AG09319 (cell line): ENCODE measurements around the gene ADRB1.

Experiments used
- DNase-seq: peaks from one replicate; pipeline ENCODE4 v3.0.0-alpha.2; 2010; ENCODE audit warnings: low read depth; ENCODE audit errors: extremely low read depth
- TF ChIP-seq, protein P1 (sequence below): IDR thresholded peaks from 2 replicates; pipeline ENCODE4 v1.5.1; 2011; ENCODE audit warnings: low read depth, mild to moderate bottlenecking, inconsistent platforms, low read length, moderate library complexity

The ADRB1 gene

DNA sequence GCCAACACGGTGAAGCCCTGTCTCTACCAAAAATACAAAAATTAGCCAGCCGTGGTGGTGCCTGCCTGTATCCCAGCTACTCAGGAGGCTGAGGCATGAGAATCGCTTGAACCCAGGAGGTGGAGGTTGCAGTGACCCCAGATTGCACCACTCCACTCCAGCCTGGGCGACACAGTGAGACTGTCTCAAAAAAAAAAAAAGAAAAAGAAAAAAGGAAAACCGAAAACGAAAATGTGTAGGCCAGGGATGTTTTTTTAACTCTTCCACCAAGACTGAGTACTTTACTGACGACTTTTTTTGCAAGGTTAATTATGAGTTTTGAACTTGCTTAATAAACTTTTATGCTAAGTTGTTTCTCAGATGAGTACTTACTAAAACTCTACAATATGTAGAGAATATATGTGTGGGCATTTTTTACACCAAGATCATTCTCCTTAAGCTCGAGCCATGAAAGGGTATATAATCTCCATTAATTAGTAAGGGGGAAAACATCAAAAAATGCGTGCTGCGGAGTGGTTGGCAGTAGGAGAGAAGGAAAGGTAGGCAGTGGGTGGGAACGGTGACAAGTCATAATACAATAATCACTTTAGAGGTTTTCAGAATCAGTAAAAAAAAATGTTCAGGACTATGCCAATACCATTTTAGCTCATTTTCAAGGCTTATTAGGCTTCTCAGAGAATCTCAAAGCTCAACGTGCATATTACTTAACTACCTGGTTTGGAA, 8.6 kb upstream of the ADRB1 start:
- no peak for DNase-seq

DNA sequence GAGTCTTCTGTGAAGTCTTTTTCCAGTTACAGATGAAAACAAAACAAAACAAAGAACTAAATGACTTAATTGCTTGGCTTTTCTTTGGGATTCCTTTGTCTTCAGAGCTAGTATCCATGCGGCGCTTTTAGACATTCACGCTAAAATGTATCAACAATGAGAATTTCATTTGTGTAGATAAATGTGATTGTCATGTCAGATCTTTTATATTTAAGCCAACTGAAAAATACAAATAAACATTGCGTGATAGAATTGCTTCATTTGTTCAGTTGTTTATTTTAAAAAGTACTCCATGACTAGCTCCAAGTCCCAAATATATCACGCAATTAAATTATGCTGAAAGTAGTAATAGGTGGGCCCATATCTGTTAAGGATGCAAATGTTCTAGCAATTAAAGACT, 7.9 kb upstream of the ADRB1 start:
- DNase-seq, result no peak
- TF ChIP-seq, protein P1, sequence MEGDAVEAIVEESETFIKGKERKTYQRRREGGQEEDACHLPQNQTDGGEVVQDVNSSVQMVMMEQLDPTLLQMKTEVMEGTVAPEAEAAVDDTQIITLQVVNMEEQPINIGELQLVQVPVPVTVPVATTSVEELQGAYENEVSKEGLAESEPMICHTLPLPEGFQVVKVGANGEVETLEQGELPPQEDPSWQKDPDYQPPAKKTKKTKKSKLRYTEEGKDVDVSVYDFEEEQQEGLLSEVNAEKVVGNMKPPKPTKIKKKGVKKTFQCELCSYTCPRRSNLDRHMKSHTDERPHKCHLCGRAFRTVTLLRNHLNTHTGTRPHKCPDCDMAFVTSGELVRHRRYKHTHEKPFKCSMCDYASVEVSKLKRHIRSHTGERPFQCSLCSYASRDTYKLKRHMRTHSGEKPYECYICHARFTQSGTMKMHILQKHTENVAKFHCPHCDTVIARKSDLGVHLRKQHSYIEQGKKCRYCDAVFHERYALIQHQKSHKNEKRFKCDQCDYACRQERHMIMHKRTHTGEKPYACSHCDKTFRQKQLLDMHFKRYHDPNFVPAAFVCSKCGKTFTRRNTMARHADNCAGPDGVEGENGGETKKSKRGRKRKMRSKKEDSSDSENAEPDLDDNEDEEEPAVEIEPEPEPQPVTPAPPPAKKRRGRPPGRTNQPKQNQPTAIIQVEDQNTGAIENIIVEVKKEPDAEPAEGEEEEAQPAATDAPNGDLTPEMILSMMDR, result no peak

More for the DNA sequence above, 8.6 kb upstream of the ADRB1 start:
- TF ChIP-seq, protein P1, result no peak

DNA sequence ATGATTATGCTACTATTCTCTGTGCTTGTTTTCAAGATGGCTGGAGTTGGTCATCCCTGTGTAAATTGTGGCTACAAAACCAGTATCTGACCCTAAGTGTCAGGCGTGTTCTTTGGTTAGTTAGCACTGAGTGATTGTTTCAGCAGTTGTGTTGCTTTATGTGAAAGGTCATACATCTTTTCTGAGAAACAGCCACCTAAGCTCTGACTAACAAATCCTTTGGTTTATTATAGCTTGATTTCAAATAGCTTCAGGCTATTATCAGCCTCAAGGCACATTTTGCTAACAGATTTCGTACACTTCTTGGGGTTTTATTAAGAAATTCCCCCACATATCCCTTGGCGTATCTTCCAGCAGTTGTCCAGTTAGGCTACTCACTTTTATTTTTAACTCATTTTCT, 4.8 kb upstream of the ADRB1 start:
- TF ChIP-seq, protein P1, result no peak
- DNase-seq, result no peak

DNA sequence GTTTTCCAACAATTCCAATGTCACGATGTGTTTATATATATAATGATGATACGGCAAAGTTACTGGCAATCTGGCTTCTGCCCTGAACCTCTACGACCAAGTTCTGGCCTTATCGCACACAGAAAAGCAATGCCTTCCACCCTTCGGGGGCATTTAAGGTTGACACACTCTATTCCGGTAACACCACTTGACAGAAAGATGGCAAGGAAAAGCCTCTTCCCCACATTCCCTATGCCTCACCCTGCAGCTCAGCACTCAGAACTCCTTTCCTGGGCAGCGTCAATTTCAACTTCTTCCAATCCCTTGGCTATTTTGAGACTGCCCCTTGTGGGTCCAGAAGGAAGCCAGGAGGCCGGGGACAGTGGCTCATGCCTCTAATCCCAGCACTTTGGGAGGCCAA, 2.5 kb upstream of the ADRB1 start:
- TF ChIP-seq, protein P1, result no peak
- no peak for DNase-seq

DNA sequence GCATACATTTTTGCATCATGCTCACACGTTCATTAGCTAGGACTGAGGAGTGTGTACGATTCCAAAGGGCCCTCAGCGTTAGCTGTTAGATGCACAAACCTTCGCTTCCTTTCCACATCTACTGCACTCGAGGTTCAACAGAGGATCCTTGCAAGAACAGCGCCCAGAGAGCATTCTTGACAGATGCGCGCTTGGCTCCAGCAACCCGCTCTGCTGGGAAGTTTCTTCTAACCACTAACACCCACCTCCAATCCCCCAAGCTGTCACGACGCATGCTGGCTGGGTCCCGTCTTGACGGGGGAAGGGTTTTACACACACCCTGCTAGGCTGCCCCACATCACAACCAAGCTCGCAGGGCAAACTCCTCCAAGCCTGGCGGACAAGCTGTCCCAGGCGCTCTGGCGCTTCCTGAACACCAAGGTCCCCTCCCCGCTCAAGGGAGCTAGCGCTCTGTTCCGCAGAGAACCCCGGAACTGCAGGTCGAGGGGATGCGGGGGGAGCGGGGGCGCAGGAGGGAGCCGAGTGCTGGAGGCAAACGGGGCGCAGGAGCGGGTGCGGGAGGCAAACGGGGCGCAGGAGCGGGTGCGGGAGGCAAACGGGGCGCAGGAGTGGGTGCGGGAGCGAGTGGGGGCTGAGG, 653 bp upstream of the ADRB1 start:
- DNase-seq, result no peak
- TF ChIP-seq, protein P1, result no peak

DNA sequence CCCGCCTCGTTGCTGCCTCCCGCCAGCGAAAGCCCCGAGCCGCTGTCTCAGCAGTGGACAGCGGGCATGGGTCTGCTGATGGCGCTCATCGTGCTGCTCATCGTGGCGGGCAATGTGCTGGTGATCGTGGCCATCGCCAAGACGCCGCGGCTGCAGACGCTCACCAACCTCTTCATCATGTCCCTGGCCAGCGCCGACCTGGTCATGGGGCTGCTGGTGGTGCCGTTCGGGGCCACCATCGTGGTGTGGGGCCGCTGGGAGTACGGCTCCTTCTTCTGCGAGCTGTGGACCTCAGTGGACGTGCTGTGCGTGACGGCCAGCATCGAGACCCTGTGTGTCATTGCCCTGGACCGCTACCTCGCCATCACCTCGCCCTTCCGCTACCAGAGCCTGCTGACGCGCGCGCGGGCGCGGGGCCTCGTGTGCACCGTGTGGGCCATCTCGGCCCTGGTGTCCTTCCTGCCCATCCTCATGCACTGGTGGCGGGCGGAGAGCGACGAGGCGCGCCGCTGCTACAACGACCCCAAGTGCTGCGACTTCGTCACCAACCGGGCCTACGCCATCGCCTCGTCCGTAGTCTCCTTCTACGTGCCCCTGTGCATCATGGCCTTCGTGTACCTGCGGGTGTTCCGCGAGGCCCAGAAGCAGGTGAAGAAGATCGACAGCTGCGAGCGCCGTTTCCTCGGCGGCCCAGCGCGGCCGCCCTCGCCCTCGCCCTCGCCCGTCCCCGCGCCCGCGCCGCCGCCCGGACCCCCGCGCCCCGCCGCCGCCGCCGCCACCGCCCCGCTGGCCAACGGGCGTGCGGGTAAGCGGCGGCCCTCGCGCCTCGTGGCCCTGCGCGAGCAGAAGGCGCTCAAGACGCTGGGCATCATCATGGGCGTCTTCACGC, 825 bp downstream of the ADRB1 start:
- TF ChIP-seq, protein P1, result no peak
- no peak for DNase-seq
